Activated T-helper 17 cell treated with anti-CD3 and anti-CD28 coated beads, Interleukin-2, amount 50 U/mL, for 72 hours (primary cell): ENCODE measurements around the gene PLPPR2. TPM values are rescaled to one million over a fixed set of nuclear protein-coding genes. Genes with fewer than 3 reads are reported as not detected.

Experiments used
- total RNA-seq, 2 donors: library from RNA; stranded (reverse); gene quantifications; one replicate each; pipeline ENCODE4 v1.2.3, GENCODE V29; 2022

The PLPPR2 gene
- total RNA-seq, 2 donors from 2014 or later, result 2.9 to 9.7 TPM

Other genes starting within 250 kb of the PLPPR2 start
- gene SPC24, start 199.7 kb upstream of the PLPPR2 start, total RNA-seq, result 10 to 100 TPM; 44.3 to 53.9 TPM
- gene KANK2, start 157.9 kb upstream of the PLPPR2 start, total RNA-seq, result 1 to 10 TPM; 3.5 to 3.6 TPM
- not detected for gene ANGPTL8, start 115.8 kb upstream of the PLPPR2 start, total RNA-seq
- gene DOCK6, start 92.9 kb upstream of the PLPPR2 start, total RNA-seq, result 1 to 10 TPM; 4.5 to 6.4 TPM
- not detected for gene TSPAN16, start 59.3 kb upstream of the PLPPR2 start, total RNA-seq
- gene RAB3D, start 15.8 kb upstream of the PLPPR2 start, total RNA-seq, result 10 to 100 TPM in 1 of 2 donors, 1 to 10 TPM in 1; 9.7 to 13.4 TPM
- 10 to 100 TPM; 30.9 to 31.0 TPM for gene TMEM205, start 9.2 kb upstream of the PLPPR2 start, total RNA-seq
- 10 to 100 TPM; 17.4 to 45.4 TPM for gene CCDC159, start 8.9 kb upstream of the PLPPR2 start, total RNA-seq
- gene SWSAP1, start 19.2 kb downstream of the PLPPR2 start, total RNA-seq, result 1 to 10 TPM; 1.5 to 2.4 TPM
- 10 to 100 TPM in 1 of 2 donors, 1 to 10 TPM in 1; 6.7 to 22.6 TPM for gene EPOR, start 28.9 kb downstream of the PLPPR2 start, total RNA-seq
- under 1 TPM in 1 of 2 donors, not detected in 1; 0.50 TPM for gene RGL3, start 63.9 kb downstream of the PLPPR2 start, total RNA-seq
- under 1 TPM; 0.15 to 0.42 TPM for gene ODAD3, start 79.7 kb downstream of the PLPPR2 start, total RNA-seq
- gene PRKCSH, start 80.2 kb downstream of the PLPPR2 start, total RNA-seq, result 100 to 1,000 TPM; 281 to 300 TPM
- under 1 TPM in 1 of 2 donors, not detected in 1; 0.45 TPM for gene ELAVL3, start 125.6 kb downstream of the PLPPR2 start, total RNA-seq
- gene ZNF653, start 150.4 kb downstream of the PLPPR2 start, total RNA-seq, result 10 to 100 TPM; 18.8 to 26.3 TPM
- gene ECSIT, start 173.7 kb downstream of the PLPPR2 start, total RNA-seq, result 10 to 100 TPM; 44.2 to 53.3 TPM
- not detected for gene CNN1, start 183.4 kb downstream of the PLPPR2 start, total RNA-seq
- 10 to 100 TPM; 48.0 to 66.5 TPM for gene ELOF1, start 203.8 kb downstream of the PLPPR2 start, total RNA-seq
- gene ACP5, start 222.2 kb downstream of the PLPPR2 start, total RNA-seq, result 10 to 100 TPM; 19.9 to 26.3 TPM
- 1 to 10 TPM; 4.6 to 5.9 TPM for gene ZNF627, start 242.1 kb downstream of the PLPPR2 start, total RNA-seq